T-helper 1 cell treated with Interleukin-12 subunit alpha and Interleukin-12 subunit beta and Interleukin-4 antibody, amounts not matched to agents 30 μg/mL and 1 μg/mL, for 36 hours (primary cell): ENCODE measurements around the gene GINS1.

Experiments used
- H3K27ac Mint-ChIP-seq: one replicate; pipeline ENCODE4 v1.8.0; 2021; ENCODE audit warnings: mild to moderate bottlenecking, mixed read lengths
- H3K27me3 Mint-ChIP-seq: one replicate; pipeline ENCODE4 v1.8.0; 2021; ENCODE audit warnings: low read depth, mixed read lengths
- H3K36me3 Mint-ChIP-seq: one replicate; pipeline ENCODE4 v1.8.0; 2021; ENCODE audit warnings: low read depth, mixed read lengths
- H3K4me1 Mint-ChIP-seq: one replicate; pipeline ENCODE4 v1.8.0; 2021; ENCODE audit warnings: low read depth, mixed read lengths
- H3K4me3 Mint-ChIP-seq: one replicate; pipeline ENCODE4 v1.8.0; 2021; ENCODE audit warnings: mild to moderate bottlenecking, moderate library complexity, mixed read lengths
- H3K9me3 Mint-ChIP-seq: one replicate; pipeline ENCODE4 v1.8.0; 2021; ENCODE audit warnings: mixed read lengths

The GINS1 gene

DNA sequence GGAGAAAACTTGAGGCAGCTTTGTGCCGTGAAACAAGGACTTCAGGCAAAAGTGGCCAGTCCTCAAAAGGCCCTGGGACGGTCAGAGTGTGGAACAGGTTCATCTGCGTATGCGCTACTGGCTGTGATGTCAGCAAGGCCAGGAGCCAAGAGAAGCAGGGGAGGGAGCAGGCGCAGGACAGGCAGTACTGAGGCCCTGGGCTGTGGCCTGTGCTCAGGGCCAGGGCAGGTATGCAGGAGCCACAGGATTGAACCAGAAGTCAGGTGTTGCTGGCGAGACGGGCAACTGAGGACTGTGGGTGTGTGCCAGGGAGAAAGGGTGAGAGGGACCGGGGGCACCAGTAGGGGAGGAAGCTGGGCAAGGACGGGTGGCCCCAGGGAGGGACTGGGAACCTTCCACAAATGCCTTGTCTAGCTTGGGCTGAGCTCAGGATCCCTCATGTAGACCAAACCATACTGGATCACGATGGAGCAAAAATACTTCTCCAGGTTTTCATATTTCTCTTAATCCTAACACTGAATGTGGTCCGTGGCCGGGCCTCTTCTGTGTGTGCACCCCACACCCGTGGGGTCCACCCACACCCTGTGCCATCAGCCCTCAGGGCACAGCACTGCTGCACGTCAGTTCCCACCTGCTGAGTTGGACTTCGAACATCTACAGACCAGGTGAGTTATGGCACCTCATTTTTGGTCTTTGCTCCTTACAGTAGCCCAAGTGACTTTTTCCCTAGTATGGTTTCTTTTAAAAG, 46.9 kb downstream of the GINS1 start:
- Mint-ChIP-seq H3K4me3 (no peak overlapping the region), H3K9me3 (no peaks in the 10 kb centered on the region), H3K27me3 (no peaks in the 10 kb centered on the region), H3K27ac (no peak overlapping the region), H3K4me1 (no peaks in the 10 kb centered on the region), H3K36me3 (no peaks in the 10 kb centered on the region)

DNA sequence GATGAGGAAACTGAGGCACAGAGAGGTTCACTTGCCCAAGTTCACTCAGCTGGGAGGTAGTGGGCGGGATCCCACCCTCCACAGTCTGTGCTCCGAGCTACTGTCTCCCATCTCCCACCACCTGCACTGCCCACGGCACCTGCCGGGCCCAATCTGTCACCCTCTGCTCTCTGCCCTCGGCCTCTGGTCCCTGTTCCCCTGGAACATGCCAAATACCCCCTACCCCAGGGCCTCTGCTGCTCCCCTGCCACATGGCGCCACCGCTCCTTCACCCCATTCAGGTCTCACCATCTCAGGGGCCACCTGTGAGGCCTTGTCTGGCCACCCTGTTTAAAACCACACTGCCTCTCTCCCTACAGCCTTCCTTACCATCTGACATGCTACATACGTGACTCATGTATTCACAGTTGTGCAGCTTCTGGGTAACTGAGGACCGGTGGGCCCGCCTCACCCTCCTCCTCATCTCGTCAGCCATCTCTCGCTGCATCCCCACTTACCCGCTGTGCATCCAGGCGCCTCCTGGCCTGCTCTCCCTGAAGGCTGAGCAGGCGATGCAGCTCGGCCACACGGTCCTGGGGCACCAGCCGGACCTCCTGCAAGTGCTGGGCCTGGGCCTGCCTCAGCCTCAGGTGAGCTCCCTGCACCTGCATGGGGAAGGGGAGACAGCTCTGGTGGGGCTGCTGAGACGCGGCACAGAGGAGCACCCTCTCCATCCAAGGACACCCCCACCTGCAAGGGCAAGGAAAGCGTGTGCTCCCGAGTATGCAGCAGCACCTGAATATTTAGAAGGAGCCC, 50.6 kb downstream of the GINS1 start:
- peaks cover 1% of the 10 kb centered on the region for H3K4me1 Mint-ChIP-seq
- no peak overlapping the region for H3K27ac Mint-ChIP-seq
- no peak overlapping the region for H3K4me3 Mint-ChIP-seq
- H3K36me3 Mint-ChIP-seq = no peaks in the 10 kb centered on the region
- no peaks in the 10 kb centered on the region for H3K9me3 Mint-ChIP-seq
- H3K27me3 Mint-ChIP-seq = no peaks in the 10 kb centered on the region

DNA sequence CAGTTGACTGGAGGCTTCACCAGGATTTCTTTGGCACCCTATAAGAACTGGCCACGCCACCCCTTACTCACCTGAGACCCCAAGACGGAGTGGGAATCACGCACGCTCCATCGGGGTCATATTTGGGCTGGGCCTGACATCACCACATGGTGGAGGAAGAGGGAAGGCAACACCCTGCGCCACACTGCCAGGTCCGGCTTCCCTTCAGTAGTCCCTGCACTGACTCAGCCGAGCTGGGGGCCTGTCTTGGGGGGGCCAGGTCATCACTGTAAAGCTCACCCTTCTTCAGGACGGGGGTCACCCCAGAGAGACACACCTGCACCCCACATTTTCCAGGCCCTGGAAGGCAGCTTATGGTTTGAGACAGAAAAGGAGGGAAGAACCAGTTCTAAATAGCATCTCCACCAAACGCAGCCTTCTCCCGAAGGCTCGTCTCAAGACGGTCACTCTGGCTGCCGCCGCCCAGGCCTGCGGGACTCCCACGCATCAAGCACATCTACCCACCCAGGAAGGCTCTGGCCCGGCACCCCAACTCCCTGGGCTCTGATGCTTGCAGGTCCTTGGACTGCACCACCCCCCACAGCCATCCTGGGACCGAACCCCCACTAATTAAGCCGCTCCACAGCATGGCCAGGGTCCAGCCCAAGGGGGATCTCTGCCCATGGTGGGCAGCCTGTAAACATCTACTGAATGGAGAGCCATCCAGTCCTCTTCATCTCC, 51.8 kb downstream of the GINS1 start:
- no peak overlapping the region for H3K27ac Mint-ChIP-seq
- H3K27me3 Mint-ChIP-seq = no peaks in the 10 kb centered on the region
- no peaks in the 10 kb centered on the region for H3K36me3 Mint-ChIP-seq
- no peaks in the 10 kb centered on the region for H3K9me3 Mint-ChIP-seq
- H3K4me1 Mint-ChIP-seq = peaks cover 1% of the 10 kb centered on the region
- no peak overlapping the region for H3K4me3 Mint-ChIP-seq

DNA sequence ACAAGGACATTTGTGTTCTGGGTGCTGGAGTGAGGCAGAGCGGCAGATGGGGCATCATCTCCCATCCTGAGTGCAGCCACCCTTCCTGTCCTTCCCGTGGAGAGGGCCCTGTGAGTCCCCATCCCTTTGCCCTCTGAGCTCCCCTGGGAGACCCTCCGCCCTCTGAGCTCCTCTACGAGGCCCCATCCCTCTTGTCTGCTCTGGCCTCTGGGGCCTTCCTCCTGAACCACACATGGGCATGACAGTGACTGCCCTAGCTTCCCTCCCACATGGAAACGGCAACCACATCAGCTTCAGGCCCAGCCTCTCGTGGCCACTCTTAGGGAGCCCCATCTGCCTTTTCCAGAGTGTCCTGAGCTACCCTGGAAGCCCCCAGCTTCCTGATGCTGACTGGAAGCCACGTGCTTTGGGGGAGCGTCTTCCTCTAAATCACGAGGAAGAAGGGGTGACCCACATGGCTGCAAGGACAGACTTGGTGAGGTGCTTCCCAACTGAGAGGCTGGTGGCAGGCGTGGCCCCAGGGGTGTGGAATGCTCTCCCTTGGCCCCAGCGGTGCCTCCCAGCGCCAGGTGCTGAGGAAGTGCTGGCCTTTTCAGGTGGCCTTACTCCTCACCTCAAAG, 52.6 kb downstream of the GINS1 start:
- peaks cover 1% of the 10 kb centered on the region for H3K4me1 Mint-ChIP-seq

DNA sequence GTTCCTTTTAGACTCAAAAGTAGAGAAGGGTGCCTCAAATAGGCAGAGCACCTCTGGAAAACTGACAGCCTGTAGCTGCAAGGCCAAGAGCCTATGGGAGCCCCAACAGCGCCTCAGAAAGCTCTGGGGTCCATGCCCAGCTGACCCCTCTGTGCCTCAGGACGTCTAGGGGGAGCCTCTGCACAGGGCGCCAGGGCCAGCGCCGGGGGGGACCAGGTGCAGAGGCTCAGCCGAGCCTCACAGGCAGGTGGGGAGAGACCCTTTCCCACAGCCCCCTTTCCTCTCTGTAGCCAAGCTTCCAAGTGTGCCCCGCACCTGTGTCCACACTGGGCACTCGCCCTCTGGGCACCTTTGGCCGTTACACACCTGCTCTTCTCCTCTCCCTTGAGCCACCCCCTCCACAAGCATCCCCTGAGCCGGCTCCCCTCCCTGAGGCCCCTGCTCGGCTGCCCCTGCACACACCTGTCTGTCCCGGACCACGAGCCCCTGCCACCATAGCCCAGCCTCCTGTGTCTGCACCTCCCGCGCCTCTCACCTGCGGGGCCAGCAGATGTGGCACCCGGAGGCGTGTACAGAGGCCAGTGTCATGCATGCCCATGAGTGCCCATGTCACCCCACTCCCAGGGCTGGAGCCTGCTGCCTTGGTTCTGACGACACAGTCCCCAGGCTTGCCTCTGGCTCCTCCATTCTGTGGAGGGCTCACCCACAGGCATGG, 53.2 kb downstream of the GINS1 start:
- peaks cover 1% of the 10 kb centered on the region for H3K4me1 Mint-ChIP-seq
- no peaks in the 10 kb centered on the region for H3K27me3 Mint-ChIP-seq
- H3K4me3 Mint-ChIP-seq = no peak overlapping the region
- H3K36me3 Mint-ChIP-seq = no peaks in the 10 kb centered on the region
- H3K27ac Mint-ChIP-seq = no peak overlapping the region
- H3K9me3 Mint-ChIP-seq = no peaks in the 10 kb centered on the region

More for the DNA sequence above, 52.6 kb downstream of the GINS1 start:
- no peak overlapping the region for H3K4me3 Mint-ChIP-seq
- H3K27ac Mint-ChIP-seq = no peak overlapping the region
- H3K9me3 Mint-ChIP-seq = no peaks in the 10 kb centered on the region
- H3K27me3 Mint-ChIP-seq = no peaks in the 10 kb centered on the region
- H3K36me3 Mint-ChIP-seq = no peaks in the 10 kb centered on the region

DNA sequence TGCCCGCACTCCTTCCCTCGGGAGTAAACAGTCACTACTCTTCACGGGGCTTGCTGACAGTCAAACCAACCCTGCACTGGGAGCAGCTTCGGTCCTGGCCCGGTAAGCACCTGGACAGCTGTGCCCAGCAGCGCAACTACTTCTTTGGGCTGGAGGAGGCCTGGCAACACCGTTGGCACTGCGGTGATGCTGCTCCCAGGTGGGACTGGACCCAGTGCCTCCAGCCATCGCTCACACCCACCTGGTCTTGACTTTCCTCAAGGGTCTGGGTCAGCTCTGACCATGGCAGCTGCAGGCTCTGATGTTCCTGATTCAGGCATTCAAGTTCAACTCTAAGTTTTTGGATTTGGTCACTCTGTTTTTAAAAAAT, 53.8 kb downstream of the GINS1 start:
- Mint-ChIP-seq H3K36me3 (no peaks in the 10 kb centered on the region), H3K9me3 (no peaks in the 10 kb centered on the region), H3K27ac (no peak overlapping the region), H3K4me3 (no peak overlapping the region), H3K4me1 (peaks cover 1% of the 10 kb centered on the region), H3K27me3 (no peaks in the 10 kb centered on the region)

DNA sequence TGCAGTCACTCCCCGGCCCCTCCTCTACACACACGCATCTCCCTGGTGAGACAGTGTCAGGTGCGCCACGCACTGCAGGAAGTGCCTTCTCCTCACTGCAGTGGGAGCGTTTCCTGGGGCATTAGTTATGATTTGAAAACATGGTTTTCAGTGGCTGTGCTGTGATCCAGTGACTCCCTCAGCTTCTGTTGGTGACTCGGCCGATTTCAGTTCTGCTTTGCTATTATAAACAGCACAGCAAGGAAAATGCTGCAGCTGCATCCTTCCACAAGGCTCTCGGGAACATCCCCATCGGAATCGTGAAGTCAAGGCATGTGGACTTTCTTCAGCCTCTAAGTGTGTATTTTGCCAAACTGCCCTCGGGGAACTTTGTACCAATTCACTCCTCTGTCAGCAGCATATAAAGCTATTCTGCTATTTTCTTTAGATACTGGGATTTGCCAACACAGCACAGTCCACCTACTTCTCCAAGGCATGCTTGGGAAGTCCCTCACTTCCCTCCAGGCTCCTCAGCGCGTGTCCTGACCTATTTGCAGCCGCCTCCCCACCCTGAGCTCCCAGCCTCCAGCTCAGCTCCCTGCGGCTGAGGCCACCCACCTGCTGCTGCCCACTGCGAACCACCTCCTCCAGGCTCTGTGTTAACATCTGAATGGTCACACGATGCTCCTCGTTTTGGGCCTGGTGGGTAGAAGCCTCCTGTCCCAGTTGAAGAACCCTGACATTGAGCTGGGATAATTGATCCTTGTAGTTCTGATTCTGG, 54.5 kb downstream of the GINS1 start:
- Mint-ChIP-seq H3K9me3 (no peaks in the 10 kb centered on the region), H3K4me1 (peaks cover 1% of the 10 kb centered on the region), H3K27me3 (no peaks in the 10 kb centered on the region), H3K27ac (no peak overlapping the region), H3K36me3 (no peaks in the 10 kb centered on the region), H3K4me3 (no peak overlapping the region)

DNA sequence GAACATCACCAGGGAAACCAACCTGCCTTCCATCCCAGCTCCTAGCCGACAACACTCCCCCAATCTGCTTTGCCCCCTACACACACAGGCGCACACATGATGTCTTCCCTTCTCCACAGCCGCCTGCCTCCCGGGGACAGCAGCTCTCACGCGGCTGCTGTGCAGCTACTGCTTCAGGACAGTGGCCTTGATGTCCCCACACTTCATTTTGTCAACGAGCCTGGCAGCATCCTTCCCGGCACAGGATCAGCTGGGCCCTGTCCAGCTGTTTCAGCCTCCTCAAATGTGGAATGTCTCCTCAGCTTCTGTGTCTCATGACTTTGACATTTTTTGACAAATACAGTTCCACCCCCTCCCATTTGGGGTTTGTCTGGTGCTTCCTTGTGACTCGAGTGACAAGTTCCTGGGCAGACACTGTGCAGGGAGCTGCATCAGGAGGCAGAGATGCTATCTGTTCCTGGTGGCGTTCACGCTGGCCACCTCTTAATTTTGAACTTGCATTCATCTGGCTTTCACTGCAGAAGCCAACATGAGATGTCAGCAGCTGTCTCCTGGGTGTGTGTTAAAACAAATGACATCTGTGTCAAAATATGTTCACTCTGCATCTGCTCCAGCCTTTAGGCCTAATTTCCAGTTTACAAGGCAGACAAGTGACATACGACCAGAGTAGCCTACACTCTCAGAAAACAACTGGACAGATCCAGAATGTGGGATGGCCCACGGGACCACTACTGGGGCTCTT, 57.2 kb downstream of the GINS1 start:
- H3K27ac Mint-ChIP-seq = no peak overlapping the region
- peaks cover 1% of the 10 kb centered on the region for H3K4me1 Mint-ChIP-seq
- no peaks in the 10 kb centered on the region for H3K9me3 Mint-ChIP-seq

DNA sequence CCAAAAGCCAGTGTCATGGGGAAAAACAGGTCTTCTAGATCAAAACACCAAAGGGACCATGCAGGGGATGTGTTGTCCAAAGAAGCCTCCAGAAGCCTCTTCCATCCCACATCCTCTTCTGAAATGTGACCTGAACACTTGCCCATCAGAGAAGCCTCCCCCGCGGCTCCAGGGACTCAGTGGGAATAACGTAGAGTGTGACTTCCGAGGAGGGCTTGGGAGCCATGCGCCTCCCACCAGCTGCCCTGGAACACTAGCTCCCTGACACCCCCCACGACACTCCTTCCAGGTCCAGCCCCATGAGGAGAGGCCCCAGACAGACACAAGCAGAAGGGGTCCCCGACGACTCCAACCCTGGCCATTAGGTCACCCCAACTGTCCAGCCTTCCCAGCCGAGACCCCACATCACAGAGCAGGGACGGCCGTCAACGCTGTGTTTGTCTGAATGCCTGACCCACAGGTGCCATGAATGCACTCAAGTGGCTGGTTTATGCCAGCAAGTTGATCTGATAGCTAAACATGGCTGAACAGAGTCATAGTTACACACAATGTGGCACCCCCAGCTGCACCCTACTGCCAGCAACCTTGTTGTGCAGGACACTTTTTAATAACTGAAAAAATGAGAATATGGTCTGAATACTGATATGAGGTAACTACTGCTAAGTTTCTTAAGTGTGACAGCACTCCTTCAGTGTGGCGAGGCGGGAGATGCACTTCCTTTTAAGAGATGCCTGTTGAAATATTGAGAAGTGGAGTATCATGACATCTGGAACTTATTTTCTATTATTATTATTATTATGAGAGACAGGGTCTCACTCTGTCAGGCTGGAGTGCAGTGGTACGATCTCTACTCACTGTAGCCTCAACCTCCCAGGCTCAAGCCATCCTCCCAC, 58.0 kb downstream of the GINS1 start:
- peaks cover 7% of the 10 kb centered on the region for H3K4me1 Mint-ChIP-seq
- no peaks in the 10 kb centered on the region for H3K36me3 Mint-ChIP-seq
- no peaks in the 10 kb centered on the region for H3K9me3 Mint-ChIP-seq
- H3K27me3 Mint-ChIP-seq = no peaks in the 10 kb centered on the region
- no peak overlapping the region for H3K27ac Mint-ChIP-seq
- H3K4me3 Mint-ChIP-seq = no peak overlapping the region

More for the DNA sequence above, 57.2 kb downstream of the GINS1 start:
- no peak overlapping the region for H3K4me3 Mint-ChIP-seq
- no peaks in the 10 kb centered on the region for H3K27me3 Mint-ChIP-seq
- no peaks in the 10 kb centered on the region for H3K36me3 Mint-ChIP-seq

DNA sequence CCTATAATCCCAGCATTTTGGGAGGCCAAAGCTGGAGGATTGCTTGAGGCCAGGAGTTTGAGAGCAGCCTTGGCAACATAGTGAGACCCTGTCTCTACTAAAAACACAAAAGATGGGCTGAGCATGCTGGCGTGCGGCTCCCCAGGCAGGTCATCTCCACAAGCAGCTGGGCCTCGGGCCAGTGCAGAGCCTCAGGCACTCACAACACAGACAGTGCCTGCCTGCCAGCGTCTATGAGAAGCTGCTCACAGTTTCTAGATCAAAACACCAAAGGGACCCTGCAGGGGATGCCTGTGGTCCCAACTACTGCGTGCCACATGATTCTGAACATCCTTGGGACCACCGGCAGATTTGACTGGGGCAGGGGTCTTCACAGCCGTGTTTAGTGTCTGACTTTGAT, 59.4 kb downstream of the GINS1 start:
- Mint-ChIP-seq H3K27me3 (no peaks in the 10 kb centered on the region), H3K4me3 (no peak overlapping the region), H3K27ac (no peak overlapping the region), H3K9me3 (no peaks in the 10 kb centered on the region), H3K4me1 (peaks cover 6% of the 10 kb centered on the region), H3K36me3 (no peaks in the 10 kb centered on the region)

DNA sequence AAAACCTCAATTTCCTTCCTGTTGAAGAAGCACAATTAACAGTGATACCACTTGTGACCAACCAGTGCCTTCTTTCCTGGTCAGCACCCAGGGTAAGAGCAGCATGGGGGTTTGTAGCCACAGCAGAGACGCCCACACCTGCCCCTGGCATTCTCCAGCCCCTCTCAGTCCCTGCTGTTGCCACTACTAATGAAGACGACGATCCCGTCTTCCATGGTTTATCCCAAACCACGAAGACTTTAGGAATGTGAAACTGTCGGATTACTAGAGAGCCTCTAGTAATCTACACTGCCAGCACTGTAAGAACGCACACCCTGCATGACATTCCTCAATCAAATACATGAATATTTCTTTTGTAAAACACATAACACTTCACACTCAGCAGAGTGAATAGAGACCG, 60.0 kb downstream of the GINS1 start:
- peaks cover 6% of the 10 kb centered on the region for H3K4me1 Mint-ChIP-seq
- no peaks in the 10 kb centered on the region for H3K36me3 Mint-ChIP-seq
- no peak overlapping the region for H3K27ac Mint-ChIP-seq
- H3K4me3 Mint-ChIP-seq = no peak overlapping the region
- H3K27me3 Mint-ChIP-seq = no peaks in the 10 kb centered on the region
- no peaks in the 10 kb centered on the region for H3K9me3 Mint-ChIP-seq
